ENCODE results near the gene DNTT. TPM values are rescaled to one million over a fixed set of nuclear protein-coding genes. Genes with fewer than 3 reads are reported as not detected.

Gene DNTT
- total RNA-seq, 1 donor from 2014 or later = not detected

GRCh38 chr10:96341219-96342182, 37.3 kb downstream of the DNTT start:
- Mint-ChIP-seq H3K27me3 (ENCODE audit: low read depth) (peaks cover 3% of the 10 kb centered on the region), H3K27ac (no peak overlapping the region), H3K4me1 (peaks cover 7% of the 10 kb centered on the region), H3K4me3 (no peak overlapping the region), H3K36me3 (no peaks in the 10 kb centered on the region), H3K9me3 (peaks cover 11% of the 10 kb centered on the region)
- no peak for DNase-seq (ENCODE audit: low spot score in 2 of 2, unreplicated experiment in 2 of 2)
- no peak for TF ChIP-seq CTCF (IDR thresholded peaks at IDR 0.05; ENCODE audit: unreplicated experiment)

GRCh38 chr10:96342402-96342801, 38.2 kb downstream of the DNTT start:
- Mint-ChIP-seq H3K27ac (no peak overlapping the region), H3K9me3 (peaks cover 12% of the 10 kb centered on the region), H3K27me3 (ENCODE audit: low read depth) (peaks cover 3% of the 10 kb centered on the region), H3K36me3 (no peaks in the 10 kb centered on the region), H3K4me3 (no peak overlapping the region), H3K4me1 (peaks cover 7% of the 10 kb centered on the region)
- DNase-seq (ENCODE audit: low spot score in 2 of 2, unreplicated experiment in 2 of 2) = no peak
- TF ChIP-seq CTCF (IDR thresholded peaks at IDR 0.05; ENCODE audit: unreplicated experiment) = no peak

- no peak overlapping the region for H3K27ac Mint-ChIP-seq
- peaks cover 7% of the 10 kb centered on the region for H3K4me1 Mint-ChIP-seq
Measured at GRCh38 chr10:96344178-96344577, 39.9 kb downstream of the DNTT start.

GRCh38 chr10:96345222-96345621, 41.0 kb downstream of the DNTT start:
- TF ChIP-seq CTCF (IDR thresholded peaks at IDR 0.05; ENCODE audit: unreplicated experiment) = no peak
- Mint-ChIP-seq H3K27ac (no peak overlapping the region), H3K4me3 (no peak overlapping the region), H3K4me1 (peaks cover 2% of the 10 kb centered on the region), H3K9me3 (peaks cover 12% of the 10 kb centered on the region), H3K36me3 (no peaks in the 10 kb centered on the region), H3K27me3 (ENCODE audit: low read depth) (peaks cover 6% of the 10 kb centered on the region)
- no peak for DNase-seq (ENCODE audit: low spot score in 2 of 2, unreplicated experiment in 2 of 2)

More at GRCh38 chr10:96344178-96344577, 39.9 kb downstream of the DNTT start:
- peaks cover 12% of the 10 kb centered on the region for H3K9me3 Mint-ChIP-seq
- peaks cover 4% of the 10 kb centered on the region for H3K27me3 Mint-ChIP-seq (ENCODE audit: low read depth)
- no peaks in the 10 kb centered on the region for H3K36me3 Mint-ChIP-seq
- TF ChIP-seq CTCF (IDR thresholded peaks at IDR 0.05; ENCODE audit: unreplicated experiment) = no peak
- no peak overlapping the region for H3K4me3 Mint-ChIP-seq
- no peak for DNase-seq (ENCODE audit: low spot score in 2 of 2, unreplicated experiment in 2 of 2)

- no peak for TF ChIP-seq CTCF (IDR thresholded peaks at IDR 0.05; ENCODE audit: unreplicated experiment)
- H3K36me3 Mint-ChIP-seq = no peaks in the 10 kb centered on the region
Measured at GRCh38 chr10:96346295-96346694, 42.1 kb downstream of the DNTT start.

More at GRCh38 chr10:96346295-96346694, 42.1 kb downstream of the DNTT start:
- H3K9me3 Mint-ChIP-seq = peaks cover 12% of the 10 kb centered on the region
- DNase-seq (ENCODE audit: low spot score in 2 of 2, unreplicated experiment in 2 of 2) = no peak
- no peak overlapping the region for H3K27ac Mint-ChIP-seq
- no peaks in the 10 kb centered on the region for H3K4me1 Mint-ChIP-seq
- no peak overlapping the region for H3K4me3 Mint-ChIP-seq
- peaks cover 11% of the 10 kb centered on the region for H3K27me3 Mint-ChIP-seq (ENCODE audit: low read depth)

Measured in mesothelial cell of epicardium (in vitro differentiated cells).